DMS153 treated with DMSO at 0.1 percent for 48 hours (cell line): ENCODE measurements around the gene XPO5.

Source experiments
- DNase-seq: peaks from one replicate; lab custom pipeline; 2025; ENCODE audit not compliant: unreplicated experiment; lab: John Stamatoyannopoulos, UW

The XPO5 gene

GRCh38 chr6:43472515-43472914 is 103.3 kb downstream of the XPO5 start:
- DNase-seq, result no peak
